ENCODE data around the gene LGI2.

- TF ChIP-seq, protein P1, sequence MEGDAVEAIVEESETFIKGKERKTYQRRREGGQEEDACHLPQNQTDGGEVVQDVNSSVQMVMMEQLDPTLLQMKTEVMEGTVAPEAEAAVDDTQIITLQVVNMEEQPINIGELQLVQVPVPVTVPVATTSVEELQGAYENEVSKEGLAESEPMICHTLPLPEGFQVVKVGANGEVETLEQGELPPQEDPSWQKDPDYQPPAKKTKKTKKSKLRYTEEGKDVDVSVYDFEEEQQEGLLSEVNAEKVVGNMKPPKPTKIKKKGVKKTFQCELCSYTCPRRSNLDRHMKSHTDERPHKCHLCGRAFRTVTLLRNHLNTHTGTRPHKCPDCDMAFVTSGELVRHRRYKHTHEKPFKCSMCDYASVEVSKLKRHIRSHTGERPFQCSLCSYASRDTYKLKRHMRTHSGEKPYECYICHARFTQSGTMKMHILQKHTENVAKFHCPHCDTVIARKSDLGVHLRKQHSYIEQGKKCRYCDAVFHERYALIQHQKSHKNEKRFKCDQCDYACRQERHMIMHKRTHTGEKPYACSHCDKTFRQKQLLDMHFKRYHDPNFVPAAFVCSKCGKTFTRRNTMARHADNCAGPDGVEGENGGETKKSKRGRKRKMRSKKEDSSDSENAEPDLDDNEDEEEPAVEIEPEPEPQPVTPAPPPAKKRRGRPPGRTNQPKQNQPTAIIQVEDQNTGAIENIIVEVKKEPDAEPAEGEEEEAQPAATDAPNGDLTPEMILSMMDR (conservative IDR thresholded peaks at IDR 0.05; ENCODE audit: low read length), result no peak
- TF ChIP-seq EZH2phosphoT487 (IDR thresholded peaks at IDR 0.05; ENCODE audit: borderline replicate concordance), result no peak
Measured at GRCh38 chr4:25060963-25061340, 30.2 kb upstream of the LGI2 start.
